H9 (cell line): ENCODE measurements around the gene GPR35. TPM values are rescaled to one million over a fixed set of nuclear protein-coding genes. Genes with fewer than 3 reads are reported as not detected.

Experiments
- DNase-seq: peaks from one replicate; pipeline ENCODE4 v3.0.0-alpha.2; 2017
- H2AFZ ChIP-seq: one replicate; pipeline ENCODE4 v1.6.1; 2013; ENCODE audit warnings: mild to moderate bottlenecking, low read length, control low read depth, moderate library complexity
- H2AK5ac ChIP-seq: 2 replicates; pipeline ENCODE4 v1.6.1; 2013; ENCODE audit warnings: low read length, control low read depth, mixed read lengths; ENCODE audit not compliant: insufficient read length
- H2BK120ac ChIP-seq: one replicate; pipeline ENCODE4 v1.6.1; 2013; ENCODE audit warnings: low read depth, mild to moderate bottlenecking, low read length, control low read depth, inconsistent platforms; ENCODE audit not compliant: poor library complexity, severe bottlenecking
- H2BK12ac ChIP-seq: 2 replicates; pipeline ENCODE4 v1.6.1; 2013; ENCODE audit warnings: low read length, control low read depth, mixed read lengths, low read depth; ENCODE audit not compliant: insufficient read length
- H2BK15ac ChIP-seq: 2 replicates; pipeline ENCODE4 v1.6.1; 2013; ENCODE audit warnings: low read depth, low read length, control low read depth
- H2BK20ac ChIP-seq: one replicate; pipeline ENCODE4 v1.6.1; 2013; ENCODE audit warnings: low read depth, mild to moderate bottlenecking, low read length, control low read depth, inconsistent platforms; ENCODE audit not compliant: poor library complexity, severe bottlenecking
- H2BK5ac ChIP-seq: 2 replicates; pipeline ENCODE4 v1.6.1; 2013; ENCODE audit warnings: low read length, control low read depth, mixed read lengths; ENCODE audit not compliant: insufficient read length
- H3K14ac ChIP-seq: 2 replicates; pipeline ENCODE4 v1.6.1; 2013; ENCODE audit warnings: low read length, control low read depth; ENCODE audit not compliant: insufficient read depth
- H3K18ac ChIP-seq: 2 replicates; pipeline ENCODE4 v1.6.1; 2013; ENCODE audit warnings: low read depth, mild to moderate bottlenecking, mixed read lengths, low read length, control low read depth; ENCODE audit not compliant: insufficient read length
- H3K23ac ChIP-seq: 2 replicates; pipeline ENCODE4 v1.6.1; 2013; ENCODE audit warnings: low read length, control low read depth, mixed read lengths, low read depth; ENCODE audit not compliant: insufficient read length
- H3K23me2 ChIP-seq: 2 replicates; pipeline ENCODE4 v1.6.1; 2013; ENCODE audit warnings: low read depth, mild to moderate bottlenecking, mixed read lengths, low read length, control low read depth; ENCODE audit not compliant: insufficient read length, poor library complexity, severe bottlenecking
- H3K27ac ChIP-seq: 2 replicates; pipeline ENCODE4 v1.5.1; 2013; ENCODE audit warnings: low read length, control low read depth, mixed read lengths, low read depth; ENCODE audit not compliant: insufficient read length
- H3K27me3 ChIP-seq: 2 replicates; pipeline ENCODE4 v1.6.1; 2013; ENCODE audit warnings: low read length, control low read depth, inconsistent platforms; ENCODE audit not compliant: insufficient read depth
- H3K4ac ChIP-seq: 2 replicates; pipeline ENCODE4 v1.6.1; 2013; ENCODE audit warnings: low read depth, mild to moderate bottlenecking, control low read depth, inconsistent platforms, low read length, moderate library complexity
- H3K4me1 ChIP-seq: 2 replicates; pipeline ENCODE4 v1.6.1; 2013; ENCODE audit warnings: low read length, control low read depth, inconsistent platforms; ENCODE audit not compliant: insufficient read depth
- H3K4me2 ChIP-seq: 2 replicates; pipeline ENCODE4 v1.6.1; 2013; ENCODE audit warnings: low read length, control low read depth, mixed read lengths; ENCODE audit not compliant: insufficient read length, insufficient read depth
- H3K56ac ChIP-seq: 2 replicates; pipeline ENCODE4 v1.6.1; 2013; ENCODE audit warnings: low read depth, mild to moderate bottlenecking, mixed read lengths, low read length, control low read depth; ENCODE audit not compliant: insufficient read length
- H3K79me1 ChIP-seq: 2 replicates; pipeline ENCODE4 v1.6.1; 2013; ENCODE audit warnings: low read depth, mild to moderate bottlenecking, moderate library complexity, low read length, control low read depth, inconsistent platforms; ENCODE audit not compliant: insufficient read depth, poor library complexity, severe bottlenecking
- H3K79me2 ChIP-seq: 2 replicates; pipeline ENCODE4 v1.6.1; 2013; ENCODE audit warnings: low read length, control low read depth, inconsistent platforms; ENCODE audit not compliant: insufficient read depth
- H3K9ac ChIP-seq: 2 replicates; pipeline ENCODE4 v1.6.1; 2013; ENCODE audit warnings: low read length, control low read depth, mixed read lengths; ENCODE audit not compliant: insufficient read length; ENCODE audit errors: extremely low read depth
- H3K9me3 ChIP-seq: one replicate; pipeline ENCODE4 v1.6.1; 2013; ENCODE audit warnings: low read depth, low read length, inconsistent platforms; ENCODE audit not compliant: control insufficient read depth
- H3T11ph ChIP-seq: one replicate; pipeline ENCODE4 v1.6.1; 2013; ENCODE audit warnings: mild to moderate bottlenecking, low read length, control low read depth, inconsistent platforms
- H4K20me1 ChIP-seq: one replicate; pipeline ENCODE4 v1.6.1; 2013; ENCODE audit not compliant: control insufficient read depth, insufficient read length, insufficient read depth
- H4K5ac ChIP-seq: 2 replicates; pipeline ENCODE4 v1.6.1; 2013; ENCODE audit warnings: low read depth, mild to moderate bottlenecking, mixed read lengths, low read length, control low read depth; ENCODE audit not compliant: insufficient read length
- H4K8ac ChIP-seq: replicated peaks from 2 replicates; pipeline ENCODE4 v1.6.1; 2013; ENCODE audit warnings: low read length, control low read depth, mixed read lengths, low read depth; ENCODE audit not compliant: insufficient read length
- H4K91ac ChIP-seq: 2 replicates; pipeline ENCODE4 v1.6.1; 2013; ENCODE audit warnings: low read depth, mild to moderate bottlenecking, moderate library complexity, mixed read lengths, low read length, control low read depth; ENCODE audit not compliant: insufficient read length
- H3K27ac Mint-ChIP-seq, 3 experiments: 2 replicates in 2 of 3; 3 replicates in 1 of 3; pipeline ENCODE4 v1.8.0; 2020 to 2021; ENCODE audit warnings: mixed read lengths in 3 of 3, mild to moderate bottlenecking in 1 of 3, moderate library complexity in 1 of 3
- H3K27me3 Mint-ChIP-seq: 2 replicates; pipeline ENCODE4 v1.8.0; 2021; ENCODE audit warnings: low read depth, mild to moderate bottlenecking, moderate library complexity, mixed read lengths
- H3K36me3 Mint-ChIP-seq, 3 experiments: 2 replicates in 2 of 3; 3 replicates in 1 of 3; pipeline ENCODE4 v1.8.0; 2020 to 2021; ENCODE audit warnings: low read depth in 3 of 3, mixed read lengths in 3 of 3; ENCODE audit not compliant: insufficient read depth in 1 of 3
- H3K4me1 Mint-ChIP-seq, 2 experiments: 2 replicates each; pipeline ENCODE4 v1.8.0; 2020; ENCODE audit warnings: mixed read lengths in 2 of 2
- H3K4me3 Mint-ChIP-seq, 2 experiments: 2 replicates in 1 of 2; 3 replicates in 1 of 2; pipeline ENCODE4 v1.8.0; 2020 to 2021; ENCODE audit warnings: mild to moderate bottlenecking in 2 of 2, mixed read lengths in 2 of 2, moderate library complexity in 1 of 2
- H3K9me3 Mint-ChIP-seq, 2 experiments: 2 replicates in 1 of 2; 3 replicates in 1 of 2; pipeline ENCODE4 v1.8.0; 2020; ENCODE audit warnings: mild to moderate bottlenecking in 2 of 2, mixed read lengths in 2 of 2, moderate library complexity in 1 of 2
- WGBS: extraction: QIAGEN DNeasy Blood & Tissue Kit; methylation state at CpG from one replicate; pipeline ENCODE4 v1.1.7; 2013; ENCODE audit warnings: missing lambda C conversion rate, low lambda C conversion rate, mixed read lengths; ENCODE audit not compliant: insufficient read length; ENCODE audit errors: extremely low coverage; 5-methylcytosine and 5-hydroxymethylcytosine counted together
- total RNA-seq: library from RNA; stranded (reverse); gene quantifications from 2 replicates; pipeline ENCODE4 v1.2.1, GENCODE V29; 2021
- TF ChIP-seq, protein P1 (sequence below): fragments of 200-600 bp; sonication (generic); conservative IDR thresholded peaks from 3 replicates; pipeline ENCODE4 v1.8.0; 2021; ENCODE audit warnings: antibody characterized with exemption, mild to moderate bottlenecking

The GPR35 gene
- total RNA-seq, 1 experiment from 2014 or later = 1.4 TPM

DNA sequence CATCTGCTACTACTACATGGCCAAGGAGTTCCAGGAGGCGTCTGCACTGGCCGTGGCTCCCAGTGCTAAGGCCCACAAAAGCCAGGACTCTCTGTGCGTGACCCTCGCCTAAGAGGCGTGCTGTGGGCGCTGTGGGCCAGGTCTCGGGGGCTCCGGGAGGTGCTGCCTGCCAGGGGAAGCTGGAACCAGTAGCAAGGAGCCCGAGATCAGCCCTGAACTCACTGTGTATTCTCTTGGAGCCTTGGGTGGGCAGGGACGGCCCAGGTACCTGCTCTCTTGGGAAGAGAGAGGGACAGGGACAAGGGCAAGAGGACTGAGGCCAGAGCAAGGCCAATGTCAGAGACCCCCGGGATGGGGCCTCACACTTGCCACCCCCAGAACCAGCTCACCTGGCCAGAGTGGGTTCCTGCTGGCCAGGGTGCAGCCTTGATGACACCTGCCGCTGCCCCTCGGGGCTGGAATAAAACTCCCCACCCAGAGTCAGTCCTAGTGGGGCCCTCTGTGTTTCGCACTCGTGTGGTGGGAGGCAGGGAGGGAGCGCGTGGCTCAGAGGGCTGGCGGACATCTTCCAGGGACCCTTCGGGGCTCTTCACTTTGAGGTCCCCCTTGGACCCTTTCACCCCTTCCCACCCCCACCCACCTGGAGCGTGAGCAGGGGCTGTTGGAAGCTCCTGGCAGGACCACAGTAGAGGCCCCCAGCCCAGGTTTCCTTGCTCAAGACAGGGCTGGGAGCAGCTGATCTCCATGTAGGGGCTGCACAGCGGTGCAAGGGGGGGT, 5.7 kb downstream of the GPR35 start:
- no peak overlapping the region for H3K14ac ChIP-seq
- H4K5ac ChIP-seq = no peak overlapping the region
- no peak overlapping the region for H3K4ac ChIP-seq
- H3K79me2 ChIP-seq = no peaks in the 10 kb centered on the region
- H3K27me3 Mint-ChIP-seq = peaks cover 21% of the 10 kb centered on the region
- H3K9me3 ChIP-seq = peaks cover 9% of the 10 kb centered on the region
- no peak overlapping the region for H3K27ac Mint-ChIP-seq
- no peak overlapping the region for H4K8ac ChIP-seq
- WGBS = no CpG with 5 or more reads among the region's 21 CpGs
- no peak overlapping the region for H4K91ac ChIP-seq
- H3K4me2 ChIP-seq = no peak overlapping the region
- H3K4me1 Mint-ChIP-seq = peaks cover 0 to 2% of the 10 kb centered on the region in 2 experiments; a peak in 1 of 4 replicates
- no peak overlapping the region for H3K56ac ChIP-seq
- H3K9me3 Mint-ChIP-seq = peaks cover 35 to 40% of the 10 kb centered on the region in 2 experiments
- no peak overlapping the region for H2AFZ ChIP-seq
- peaks cover 0 to 16% (median 0%) of the 10 kb centered on the region in 3 experiments; a peak in 3 of 7 replicates for H3K36me3 Mint-ChIP-seq
- no peak overlapping the region for H3K27ac ChIP-seq
- no peak overlapping the region for H2BK12ac ChIP-seq
- no peaks in the 10 kb centered on the region; the same call in 1 of the 2 replicates for H3K27me3 ChIP-seq
- H3K9ac ChIP-seq = no peak overlapping the region
- H3T11ph ChIP-seq = no peak overlapping the region
- TF ChIP-seq, protein P1, sequence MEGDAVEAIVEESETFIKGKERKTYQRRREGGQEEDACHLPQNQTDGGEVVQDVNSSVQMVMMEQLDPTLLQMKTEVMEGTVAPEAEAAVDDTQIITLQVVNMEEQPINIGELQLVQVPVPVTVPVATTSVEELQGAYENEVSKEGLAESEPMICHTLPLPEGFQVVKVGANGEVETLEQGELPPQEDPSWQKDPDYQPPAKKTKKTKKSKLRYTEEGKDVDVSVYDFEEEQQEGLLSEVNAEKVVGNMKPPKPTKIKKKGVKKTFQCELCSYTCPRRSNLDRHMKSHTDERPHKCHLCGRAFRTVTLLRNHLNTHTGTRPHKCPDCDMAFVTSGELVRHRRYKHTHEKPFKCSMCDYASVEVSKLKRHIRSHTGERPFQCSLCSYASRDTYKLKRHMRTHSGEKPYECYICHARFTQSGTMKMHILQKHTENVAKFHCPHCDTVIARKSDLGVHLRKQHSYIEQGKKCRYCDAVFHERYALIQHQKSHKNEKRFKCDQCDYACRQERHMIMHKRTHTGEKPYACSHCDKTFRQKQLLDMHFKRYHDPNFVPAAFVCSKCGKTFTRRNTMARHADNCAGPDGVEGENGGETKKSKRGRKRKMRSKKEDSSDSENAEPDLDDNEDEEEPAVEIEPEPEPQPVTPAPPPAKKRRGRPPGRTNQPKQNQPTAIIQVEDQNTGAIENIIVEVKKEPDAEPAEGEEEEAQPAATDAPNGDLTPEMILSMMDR = no peak
- H2BK5ac ChIP-seq = no peak overlapping the region
- H2BK120ac ChIP-seq = no peak overlapping the region
- no peaks in the 10 kb centered on the region for H4K20me1 ChIP-seq
- H3K23me2 ChIP-seq = no peaks in the 10 kb centered on the region
- H2AK5ac ChIP-seq = no peak overlapping the region
- H2BK20ac ChIP-seq = no peak overlapping the region
- H3K4me3 Mint-ChIP-seq = no peak overlapping the region
- H3K4me1 ChIP-seq = no peaks in the 10 kb centered on the region
- no peak overlapping the region for H3K18ac ChIP-seq
- no peak overlapping the region for H2BK15ac ChIP-seq
- no peaks in the 10 kb centered on the region for H3K79me1 ChIP-seq
- no peak for DNase-seq
- no peak overlapping the region for H3K23ac ChIP-seq
